Measurements from ENCODE around the gene GLYR1. TPM values are rescaled to one million over a fixed set of nuclear protein-coding genes. Genes with fewer than 3 reads are reported as not detected.

GLYR1 gene
- total RNA-seq, 4 donors from 2014 or later: 81.8 to 111 (median 98.8) TPM

DNA sequence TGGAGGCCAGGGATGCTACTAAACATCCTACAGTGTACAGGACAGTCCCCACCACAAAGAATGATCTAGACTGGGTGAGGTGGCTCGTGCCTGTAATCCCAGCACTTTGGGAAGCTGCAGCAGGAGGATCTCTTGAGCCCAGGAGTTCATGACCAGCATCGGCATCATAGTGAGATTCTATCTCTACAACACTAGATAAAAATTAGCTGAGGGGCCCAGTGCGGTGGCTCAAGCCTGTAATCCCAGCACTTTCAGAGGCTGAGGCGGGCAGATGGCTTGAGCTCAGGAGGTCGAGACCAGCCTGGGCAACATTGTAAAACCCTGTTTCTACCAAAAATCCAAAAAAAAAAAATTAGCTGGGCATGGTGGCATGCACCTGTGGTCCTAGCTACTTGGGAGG, 74.7 kb downstream of the GLYR1 start:
- 89% methylated on average over 3 of the region's 5 CpGs for WGBS
- no peak for DNase-seq (ENCODE audit: extremely low spot score)
- intact Hi-C loops (cut with DNase I): no loop called here

GRCh38 chr16:4771646-4772045, 75.4 kb downstream of the GLYR1 start:
- Histone ChIP-seq H3K9me3 (no peaks in the 10 kb centered on the region), H3K36me3 (no peaks in the 10 kb centered on the region), H3K27me3 (peaks cover 0 to 4% (median 0%) of the 10 kb centered on the region in 4 donors), H3K27ac (replicated peaks in 1 of 4) (no peak overlapping the region), H3K4me3 (no peak overlapping the region), H3K4me1 (peaks cover 17 to 20% (median 18%) of the 10 kb centered on the region in 4 donors)
- DNase-seq (ENCODE audit: extremely low spot score): no peak
- TF ChIP-seq, protein P1, sequence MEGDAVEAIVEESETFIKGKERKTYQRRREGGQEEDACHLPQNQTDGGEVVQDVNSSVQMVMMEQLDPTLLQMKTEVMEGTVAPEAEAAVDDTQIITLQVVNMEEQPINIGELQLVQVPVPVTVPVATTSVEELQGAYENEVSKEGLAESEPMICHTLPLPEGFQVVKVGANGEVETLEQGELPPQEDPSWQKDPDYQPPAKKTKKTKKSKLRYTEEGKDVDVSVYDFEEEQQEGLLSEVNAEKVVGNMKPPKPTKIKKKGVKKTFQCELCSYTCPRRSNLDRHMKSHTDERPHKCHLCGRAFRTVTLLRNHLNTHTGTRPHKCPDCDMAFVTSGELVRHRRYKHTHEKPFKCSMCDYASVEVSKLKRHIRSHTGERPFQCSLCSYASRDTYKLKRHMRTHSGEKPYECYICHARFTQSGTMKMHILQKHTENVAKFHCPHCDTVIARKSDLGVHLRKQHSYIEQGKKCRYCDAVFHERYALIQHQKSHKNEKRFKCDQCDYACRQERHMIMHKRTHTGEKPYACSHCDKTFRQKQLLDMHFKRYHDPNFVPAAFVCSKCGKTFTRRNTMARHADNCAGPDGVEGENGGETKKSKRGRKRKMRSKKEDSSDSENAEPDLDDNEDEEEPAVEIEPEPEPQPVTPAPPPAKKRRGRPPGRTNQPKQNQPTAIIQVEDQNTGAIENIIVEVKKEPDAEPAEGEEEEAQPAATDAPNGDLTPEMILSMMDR (IDR thresholded peaks at IDR 0.05): no peak
- TF ChIP-seq POLR2AphosphoS5 (IDR thresholded peaks at IDR 0.05): no peak
- TF ChIP-seq EP300 (IDR thresholded peaks at IDR 0.05): no peak
- TF ChIP-seq POLR2A (IDR thresholded peaks at IDR 0.05; ENCODE audit: low read depth): no peak
- WGBS: 60% methylated on average over 3 of the region's 3 CpGs
- intact Hi-C loops (cut with DNase I): no loop called here

More for the DNA sequence above, 74.7 kb downstream of the GLYR1 start:
- Histone ChIP-seq H3K9me3 (no peaks in the 10 kb centered on the region), H3K36me3 (no peaks in the 10 kb centered on the region), H3K4me3 (no peak overlapping the region), H3K27ac (replicated peaks in 1 of 4) (no peak overlapping the region), H3K27me3 (peaks cover 0 to 4% (median 0%) of the 10 kb centered on the region in 4 donors), H3K4me1 (peaks cover 15 to 17% (median 16%) of the 10 kb centered on the region in 4 donors)
- TF ChIP-seq EP300 (IDR thresholded peaks at IDR 0.05) (no peak), POLR2AphosphoS5 (IDR thresholded peaks at IDR 0.05) (no peak)

DNA sequence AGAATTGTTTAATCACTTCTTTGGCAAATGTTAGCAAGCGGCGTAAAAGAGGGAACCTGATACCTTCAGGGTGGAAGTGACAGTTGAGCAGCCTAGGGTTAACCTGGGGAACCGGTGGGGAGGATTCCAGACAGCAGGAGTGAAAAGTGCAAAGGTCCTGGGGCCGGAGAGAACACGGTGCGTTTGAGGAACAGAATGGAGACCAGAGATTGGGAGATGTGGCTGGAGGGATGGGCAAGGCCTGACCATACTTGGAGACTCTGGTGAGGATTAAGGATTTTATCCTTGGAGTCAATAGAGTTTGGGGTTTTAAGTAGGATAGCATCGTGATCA, 77.8 kb downstream of the GLYR1 start:
- intact Hi-C loops (cut with DNase I): loop anchor here (5.0 kb wide), 3 partner anchors 33 to 78 kb away; partner anchors contain the start of genes GLYR1, ROGDI and UBN1
- peak overlapping the region; percentile 1 to 91 (median 88) for H3K27ac ChIP-seq (replicated peaks in 1 of 4)
- peaks cover 35 to 43% (median 36%) of the 10 kb centered on the region in 4 donors for H3K4me1 ChIP-seq
- peak overlapping the region; percentile 89 to 95 (median 94) for H3K4me3 ChIP-seq
- H3K27me3 ChIP-seq: no peaks in the 10 kb centered on the region
- H3K36me3 ChIP-seq: peaks cover 0 to 13% (median 12%) of the 10 kb centered on the region in 4 donors
- DNase-seq (ENCODE audit: extremely low spot score): no peak
- H3K9me3 ChIP-seq: no peaks in the 10 kb centered on the region
- 60% methylated on average over 7 of the region's 7 CpGs for WGBS
- TF ChIP-seq, protein P1 (IDR thresholded peaks at IDR 0.05): no peak
- TF ChIP-seq POLR2AphosphoS5 (IDR thresholded peaks at IDR 0.05) (no peak), EP300 (IDR thresholded peaks at IDR 0.05) (no peak), POLR2A (IDR thresholded peaks at IDR 0.05; ENCODE audit: low read depth) (no peak)

DNA sequence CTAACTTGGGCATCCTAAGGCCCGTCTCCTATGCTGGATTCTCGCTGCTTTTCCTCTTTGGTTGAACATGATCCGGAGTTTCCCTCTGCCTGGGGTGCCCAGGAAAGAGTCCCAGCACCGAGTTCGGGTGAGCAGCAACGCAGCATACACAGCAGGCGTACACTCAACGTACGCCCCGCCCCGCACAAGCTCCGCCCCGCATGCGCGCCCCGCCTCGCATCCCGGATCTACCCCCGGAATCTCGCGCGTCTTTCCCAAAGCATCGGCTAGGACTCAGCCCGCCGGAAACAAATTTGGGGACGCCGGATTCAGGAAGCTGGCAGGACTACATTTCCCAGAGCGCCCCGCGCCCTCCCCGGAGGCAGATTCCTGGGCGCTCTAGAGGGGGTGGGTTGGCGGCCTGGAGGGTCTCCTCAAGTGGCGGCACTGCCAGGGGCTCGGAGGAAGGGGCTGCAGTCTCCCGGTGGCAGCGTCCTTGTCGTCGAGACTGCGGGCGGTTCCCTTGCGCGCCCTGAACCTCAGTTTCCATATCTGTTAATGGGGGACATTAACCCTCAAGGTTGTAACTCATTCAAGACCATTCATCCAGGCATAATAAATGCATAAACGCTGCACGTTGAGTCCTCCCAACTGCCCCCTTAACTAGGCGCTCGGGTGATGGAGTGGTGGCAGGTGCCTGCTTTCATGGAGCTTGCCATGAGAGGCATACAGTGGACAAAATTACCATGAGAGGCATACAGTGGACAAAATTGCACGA, 78.4 kb downstream of the GLYR1 start:
- 5% methylated on average over 18 of the region's 48 CpGs for WGBS
- Histone ChIP-seq H3K27ac (replicated peaks in 1 of 4) (peak overlapping the region; percentile 86 to 91 (median 90)), H3K4me3 (peak overlapping the region; percentile 89 to 95 (median 94)), H3K27me3 (no peaks in the 10 kb centered on the region), H3K4me1 (peaks cover 35 to 47% (median 38%) of the 10 kb centered on the region in 4 donors), H3K9me3 (no peaks in the 10 kb centered on the region), H3K36me3 (peaks cover 0 to 19% (median 18%) of the 10 kb centered on the region in 4 donors)
- intact Hi-C loops (cut with DNase I): loop anchor here (5.0 kb wide), 3 partner anchors 34 to 79 kb away; partner anchors contain the start of genes GLYR1, ROGDI and UBN1
- peak; percentile 100 for DNase-seq (ENCODE audit: extremely low spot score)
- TF ChIP-seq POLR2A (IDR thresholded peaks at IDR 0.05; ENCODE audit: low read depth) (peak; percentile 20), EP300 (IDR thresholded peaks at IDR 0.05) (no peak), POLR2AphosphoS5 (IDR thresholded peaks at IDR 0.05) (peak; percentile 91 to 96)
- TF ChIP-seq, protein P1 (IDR thresholded peaks at IDR 0.05): peak in 1 of 3 experiments; percentile 14

GRCh38 chr16:4767872-4768548, 79.1 kb downstream of the GLYR1 start:
- WGBS: 54% methylated on average over 17 of the region's 17 CpGs
- intact Hi-C loops (cut with DNase I): loop anchor here (5.0 kb wide), 3 partner anchors 34 to 79 kb away; partner anchors contain the start of genes GLYR1, ROGDI and UBN1
- DNase-seq (ENCODE audit: extremely low spot score): no peak

More at GRCh38 chr16:4767872-4768548, 79.1 kb downstream of the GLYR1 start:
- H3K36me3 ChIP-seq: peaks cover 4 to 26% (median 25%) of the 10 kb centered on the region in 4 donors
- H3K27me3 ChIP-seq: no peaks in the 10 kb centered on the region
- H3K4me3 ChIP-seq: peak overlapping the region; percentile 89 to 95 (median 94)
- peak overlapping the region; percentile 86 to 91 (median 90) for H3K27ac ChIP-seq (replicated peaks in 1 of 4)
- H3K9me3 ChIP-seq: no peaks in the 10 kb centered on the region
- TF ChIP-seq POLR2A (IDR thresholded peaks at IDR 0.05; ENCODE audit: low read depth) (no peak), POLR2AphosphoS5 (IDR thresholded peaks at IDR 0.05) (no peak), EP300 (IDR thresholded peaks at IDR 0.05) (no peak)
- TF ChIP-seq, protein P1 (IDR thresholded peaks at IDR 0.05): no peak
- H3K4me1 ChIP-seq: peaks cover 35 to 52% (median 40%) of the 10 kb centered on the region in 4 donors

All from esophagus muscularis mucosa (tissue), 4 donors.